ENCODE measurements around the gene C10orf90.

GRCh38 chr10:126519992-126520391, 150.5 kb downstream of the C10orf90 start:
- TF ChIP-seq CTCF (IDR thresholded peaks at IDR 0.05), result no peak
- no peak for TF ChIP-seq POLR2A (IDR thresholded peaks at IDR 0.05)

All from esophagus squamous epithelium (tissue), 4 donors.